ENCODE measurements around the gene EFNA5. TPM values are rescaled to one million over a fixed set of nuclear protein-coding genes. Genes with fewer than 3 reads are reported as not detected.

The EFNA5 gene
- total and polyA plus RNA-seq, 2 experiments from 2014 or later: 0.64 to 0.86 TPM

DNA sequence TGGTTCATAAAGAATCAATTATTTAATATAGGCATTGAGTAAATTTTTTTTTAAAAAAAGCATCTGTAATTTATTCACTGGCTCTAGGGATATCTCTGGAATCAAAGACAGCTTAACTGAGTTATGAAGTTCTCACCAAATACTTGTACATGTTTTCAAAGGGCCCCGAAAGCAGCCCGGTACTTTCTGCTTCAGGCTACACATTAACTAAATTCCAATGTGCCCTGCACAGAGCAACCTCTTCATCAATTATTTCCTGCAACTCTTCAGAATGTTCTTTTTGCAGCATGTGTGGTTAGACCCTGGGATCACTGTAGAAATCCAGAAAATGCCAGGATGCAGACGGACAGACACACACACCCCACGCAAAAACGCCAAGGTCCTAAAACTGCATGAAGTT lies 209.0 kb downstream of the EFNA5 start:
- 60 to 65% methylated on average over 5 of the region's 5 CpGs for WGBS, 2 experiments (ENCODE audit: low coverage in 1 of 2, low lambda C conversion rate in 2 of 2, missing lambda C conversion rate in 2 of 2)
- DNase-seq: no peak
- no peaks in the 10 kb centered on the region for H3K9me3 ChIP-seq (ENCODE audit: low read depth)
- peaks cover 64% of the 10 kb centered on the region for H3K27me3 ChIP-seq (replicated peaks; ENCODE audit: insufficient read depth)
- in situ Hi-C loops (cut with MboI): no loop called here
- no peaks in the 10 kb centered on the region for H4K20me1 ChIP-seq (ENCODE audit: insufficient read depth)
- H2AFZ ChIP-seq: no peak overlapping the region
- H3K4me1 ChIP-seq (ENCODE audit: insufficient read depth): no peaks in the 10 kb centered on the region
- no peak overlapping the region for H3K27ac ChIP-seq
- no peaks in the 10 kb centered on the region for H3F3A ChIP-seq (ENCODE audit: insufficient read depth)
- no peak overlapping the region for H3K4me2 ChIP-seq (ENCODE audit: unreplicated experiment)
- H3K9me2 ChIP-seq (ENCODE audit: insufficient read depth): no peaks in the 10 kb centered on the region
- no peak overlapping the region for H3K9ac ChIP-seq
- no peak overlapping the region for H3K4me3 ChIP-seq
- no peaks in the 10 kb centered on the region for H3K79me2 ChIP-seq (ENCODE audit: insufficient read depth)
- TF ChIP-seq EZH2phosphoT487 (IDR thresholded peaks at IDR 0.05; ENCODE audit: insufficient read depth, low read depth): no peak
- TF ChIP-seq EZH2 (IDR thresholded peaks at IDR 0.05; ENCODE audit: insufficient read depth, poor library complexity, severe bottlenecking): no peak
- no peaks in the 10 kb centered on the region for H3K36me3 ChIP-seq (ENCODE audit: low read depth)

DNA sequence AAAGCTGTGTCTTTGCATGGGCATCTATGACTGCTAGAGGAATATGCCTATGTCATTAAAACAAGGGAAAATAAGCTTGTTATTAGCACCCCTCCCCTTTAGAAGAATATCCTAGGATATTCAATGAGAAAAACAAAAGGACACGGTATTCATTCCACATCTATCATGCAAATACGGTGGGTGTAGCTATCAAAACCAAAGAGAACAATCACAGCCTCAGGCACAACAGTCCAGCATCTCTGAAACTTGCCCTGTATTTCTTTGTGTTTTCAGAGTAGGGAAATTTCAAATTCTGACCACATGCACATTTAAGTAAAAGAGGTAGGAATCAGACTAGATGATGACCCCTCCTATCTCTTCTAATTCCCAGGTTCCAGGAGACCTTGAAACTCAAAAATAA lies 209.9 kb downstream of the EFNA5 start:
- in situ Hi-C loops (cut with MboI): no loop called here
- Histone ChIP-seq H3K27ac (no peak overlapping the region), H3K9me2 (ENCODE audit: insufficient read depth) (no peaks in the 10 kb centered on the region), H3K36me3 (ENCODE audit: low read depth) (no peaks in the 10 kb centered on the region), H3K79me2 (ENCODE audit: insufficient read depth) (no peaks in the 10 kb centered on the region), H3K9me3 (ENCODE audit: low read depth) (no peaks in the 10 kb centered on the region), H3K4me3 (no peak overlapping the region), H4K20me1 (ENCODE audit: insufficient read depth) (no peaks in the 10 kb centered on the region), H3K9ac (no peak overlapping the region), H3K4me2 (ENCODE audit: unreplicated experiment) (no peak overlapping the region), H3K4me1 (ENCODE audit: insufficient read depth) (no peaks in the 10 kb centered on the region), H3F3A (ENCODE audit: insufficient read depth) (no peaks in the 10 kb centered on the region), H3K27me3 (replicated peaks; ENCODE audit: insufficient read depth) (peaks cover 65% of the 10 kb centered on the region), H2AFZ (no peak overlapping the region)
- 59 to 62% methylated on average over 2 of the region's 2 CpGs for WGBS, 2 experiments (ENCODE audit: low coverage in 1 of 2, low lambda C conversion rate in 2 of 2, missing lambda C conversion rate in 2 of 2)
- no peak for DNase-seq
- TF ChIP-seq EZH2 (IDR thresholded peaks at IDR 0.05; ENCODE audit: insufficient read depth, poor library complexity, severe bottlenecking): no peak
- TF ChIP-seq EZH2phosphoT487 (IDR thresholded peaks at IDR 0.05; ENCODE audit: insufficient read depth, low read depth): no peak

DNA sequence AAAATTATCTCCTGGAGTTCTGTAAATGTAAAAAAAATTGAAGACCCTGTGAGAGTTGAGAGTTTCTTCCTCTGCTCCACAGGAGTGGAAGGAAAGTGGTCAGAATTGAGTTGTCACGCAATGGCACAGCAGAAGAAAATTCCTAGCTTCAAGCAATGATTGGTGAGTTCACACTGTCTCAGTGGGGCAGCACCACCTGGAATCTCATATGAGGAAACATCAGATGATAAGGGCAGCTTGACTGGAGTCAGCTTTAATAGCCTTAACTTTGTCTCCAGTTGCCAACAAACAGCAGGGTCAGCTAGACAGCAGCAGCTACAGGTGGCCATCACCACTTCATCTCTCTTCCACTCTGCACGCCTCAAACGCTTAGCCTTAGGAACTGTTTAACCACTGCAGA lies 211.1 kb downstream of the EFNA5 start:
- 90 to 91% methylated on average over 3 of the region's 3 CpGs for WGBS, 2 experiments (ENCODE audit: low coverage in 1 of 2, low lambda C conversion rate in 2 of 2, missing lambda C conversion rate in 2 of 2)
- H3K4me2 ChIP-seq (ENCODE audit: unreplicated experiment): no peak overlapping the region
- no peaks in the 10 kb centered on the region for H3K79me2 ChIP-seq (ENCODE audit: insufficient read depth)
- in situ Hi-C loops (cut with MboI): no loop called here
- peaks cover 68% of the 10 kb centered on the region for H3K27me3 ChIP-seq (replicated peaks; ENCODE audit: insufficient read depth)
- no peaks in the 10 kb centered on the region for H3K36me3 ChIP-seq (ENCODE audit: low read depth)
- H4K20me1 ChIP-seq (ENCODE audit: insufficient read depth): no peaks in the 10 kb centered on the region
- no peak overlapping the region for H2AFZ ChIP-seq
- no peaks in the 10 kb centered on the region for H3K9me2 ChIP-seq (ENCODE audit: insufficient read depth)
- H3K9ac ChIP-seq: no peak overlapping the region
- H3K27ac ChIP-seq: no peak overlapping the region
- no peak overlapping the region for H3K4me3 ChIP-seq
- no peak for DNase-seq
- no peak for TF ChIP-seq EZH2phosphoT487 (IDR thresholded peaks at IDR 0.05; ENCODE audit: insufficient read depth, low read depth)
- no peak for TF ChIP-seq EZH2 (IDR thresholded peaks at IDR 0.05; ENCODE audit: insufficient read depth, poor library complexity, severe bottlenecking)
- no peaks in the 10 kb centered on the region for H3F3A ChIP-seq (ENCODE audit: insufficient read depth)
- H3K9me3 ChIP-seq (ENCODE audit: low read depth): no peaks in the 10 kb centered on the region
- H3K4me1 ChIP-seq (ENCODE audit: insufficient read depth): 0 out of 2 replicates have a peak, but pooled peaks cover 7% of the 10 kb centered on the region

DNA sequence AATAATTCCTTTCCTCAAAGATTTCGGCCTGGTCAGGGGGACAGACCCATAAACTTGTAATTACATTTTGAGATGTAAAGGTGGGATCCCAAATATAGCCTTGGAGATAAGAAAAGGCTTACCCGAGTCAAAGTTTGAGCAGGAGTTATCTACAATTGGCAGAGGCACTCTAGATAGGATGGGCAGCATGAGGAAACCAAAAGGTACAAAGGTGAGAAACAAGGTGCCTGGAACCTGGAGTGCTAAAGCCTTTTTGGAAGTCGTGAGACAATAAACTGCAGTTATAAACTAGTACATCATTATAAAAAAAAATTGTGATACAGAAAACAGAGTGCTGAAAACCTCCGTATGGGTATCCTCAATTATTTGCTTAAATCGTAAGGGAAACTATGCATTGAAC lies 212.4 kb downstream of the EFNA5 start:
- no peak overlapping the region for H3K4me2 ChIP-seq (ENCODE audit: unreplicated experiment)
- H3K36me3 ChIP-seq (ENCODE audit: low read depth): no peaks in the 10 kb centered on the region
- no peak overlapping the region for H3K4me3 ChIP-seq
- no peaks in the 10 kb centered on the region for H3K9me2 ChIP-seq (ENCODE audit: insufficient read depth)
- H3K9me3 ChIP-seq (ENCODE audit: low read depth): no peaks in the 10 kb centered on the region
- H3K9ac ChIP-seq: no peak overlapping the region
- H2AFZ ChIP-seq: no peak overlapping the region
- H3K4me1 ChIP-seq (ENCODE audit: insufficient read depth): 0 out of 2 replicates have a peak, but pooled peaks cover 7% of the 10 kb centered on the region
- no peak for DNase-seq
- in situ Hi-C loops (cut with MboI): no loop called here
- no peaks in the 10 kb centered on the region for H3K79me2 ChIP-seq (ENCODE audit: insufficient read depth)
- peaks cover 61% of the 10 kb centered on the region for H3K27me3 ChIP-seq (replicated peaks; ENCODE audit: insufficient read depth)
- no peaks in the 10 kb centered on the region for H4K20me1 ChIP-seq (ENCODE audit: insufficient read depth)
- no peak overlapping the region for H3K27ac ChIP-seq
- TF ChIP-seq EZH2 (IDR thresholded peaks at IDR 0.05; ENCODE audit: insufficient read depth, poor library complexity, severe bottlenecking): no peak
- no peak for TF ChIP-seq EZH2phosphoT487 (IDR thresholded peaks at IDR 0.05; ENCODE audit: insufficient read depth, low read depth)
- no peaks in the 10 kb centered on the region for H3F3A ChIP-seq (ENCODE audit: insufficient read depth)
- 69 to 71% methylated on average over 5 of the region's 5 CpGs for WGBS, 2 experiments (ENCODE audit: low coverage in 1 of 2, low lambda C conversion rate in 2 of 2, missing lambda C conversion rate in 2 of 2)

DNA sequence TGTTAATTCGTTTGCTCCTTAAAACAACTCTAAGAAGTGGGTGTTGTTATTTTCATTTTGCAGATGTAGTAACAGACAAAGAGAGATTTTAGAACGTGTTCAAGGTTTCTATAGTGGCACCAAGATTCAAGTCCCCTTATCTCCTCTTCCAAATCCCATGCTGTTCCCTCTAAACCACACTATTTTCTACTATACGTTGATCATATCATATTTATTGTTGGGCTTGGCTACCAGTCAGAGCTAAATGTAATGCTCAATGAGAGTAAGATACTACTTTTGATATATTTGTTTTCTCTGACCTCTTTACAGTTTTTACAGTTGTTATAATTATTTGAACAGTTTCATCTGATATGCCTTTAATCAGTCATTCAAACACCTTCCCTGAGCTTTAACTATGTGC lies 212.9 kb downstream of the EFNA5 start:
- Histone ChIP-seq H3K27me3 (replicated peaks; ENCODE audit: insufficient read depth) (peaks cover 64% of the 10 kb centered on the region), H3K4me3 (no peak overlapping the region), H2AFZ (no peak overlapping the region), H3K27ac (no peak overlapping the region), H3K4me2 (ENCODE audit: unreplicated experiment) (no peak overlapping the region), H3K9ac (no peak overlapping the region), H3K36me3 (ENCODE audit: low read depth) (no peaks in the 10 kb centered on the region), H3K9me3 (ENCODE audit: low read depth) (no peaks in the 10 kb centered on the region), H3K79me2 (ENCODE audit: insufficient read depth) (no peaks in the 10 kb centered on the region), H3K4me1 (ENCODE audit: insufficient read depth) (0 out of 2 replicates have a peak, but pooled peaks cover 7% of the 10 kb centered on the region), H3F3A (ENCODE audit: insufficient read depth) (no peaks in the 10 kb centered on the region), H3K9me2 (ENCODE audit: insufficient read depth) (no peaks in the 10 kb centered on the region), H4K20me1 (ENCODE audit: insufficient read depth) (no peaks in the 10 kb centered on the region)
- 51 to 58% methylated on average over 3 of the region's 3 CpGs for WGBS, 2 experiments (ENCODE audit: low coverage in 1 of 2, low lambda C conversion rate in 2 of 2, missing lambda C conversion rate in 2 of 2)
- TF ChIP-seq EZH2phosphoT487 (IDR thresholded peaks at IDR 0.05; ENCODE audit: insufficient read depth, low read depth) (no peak), EZH2 (IDR thresholded peaks at IDR 0.05; ENCODE audit: insufficient read depth, poor library complexity, severe bottlenecking) (no peak)
- DNase-seq: no peak
- in situ Hi-C loops (cut with MboI): no loop called here
